Measurements from ENCODE around the gene GSTCD.

DNA sequence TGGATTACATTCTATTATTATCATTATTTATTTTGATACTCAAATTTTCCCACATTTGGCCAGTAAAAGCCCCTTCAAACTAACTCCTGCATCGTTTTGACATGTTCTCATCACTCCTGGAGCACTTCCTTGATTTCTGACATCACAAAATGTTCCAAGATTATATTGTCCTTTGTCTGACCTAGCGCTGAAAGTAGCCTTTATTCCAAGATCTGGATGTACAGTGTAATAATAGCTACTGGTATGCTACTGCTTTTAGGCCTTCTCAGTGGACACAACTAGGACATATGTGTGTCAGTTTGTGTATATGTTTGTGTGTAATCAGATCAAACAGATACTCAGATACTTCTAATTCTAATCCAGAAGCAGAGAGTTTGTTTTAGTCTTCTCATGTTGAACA lies 76.2 kb downstream of the GSTCD start:
- TF ChIP-seq, protein P1, sequence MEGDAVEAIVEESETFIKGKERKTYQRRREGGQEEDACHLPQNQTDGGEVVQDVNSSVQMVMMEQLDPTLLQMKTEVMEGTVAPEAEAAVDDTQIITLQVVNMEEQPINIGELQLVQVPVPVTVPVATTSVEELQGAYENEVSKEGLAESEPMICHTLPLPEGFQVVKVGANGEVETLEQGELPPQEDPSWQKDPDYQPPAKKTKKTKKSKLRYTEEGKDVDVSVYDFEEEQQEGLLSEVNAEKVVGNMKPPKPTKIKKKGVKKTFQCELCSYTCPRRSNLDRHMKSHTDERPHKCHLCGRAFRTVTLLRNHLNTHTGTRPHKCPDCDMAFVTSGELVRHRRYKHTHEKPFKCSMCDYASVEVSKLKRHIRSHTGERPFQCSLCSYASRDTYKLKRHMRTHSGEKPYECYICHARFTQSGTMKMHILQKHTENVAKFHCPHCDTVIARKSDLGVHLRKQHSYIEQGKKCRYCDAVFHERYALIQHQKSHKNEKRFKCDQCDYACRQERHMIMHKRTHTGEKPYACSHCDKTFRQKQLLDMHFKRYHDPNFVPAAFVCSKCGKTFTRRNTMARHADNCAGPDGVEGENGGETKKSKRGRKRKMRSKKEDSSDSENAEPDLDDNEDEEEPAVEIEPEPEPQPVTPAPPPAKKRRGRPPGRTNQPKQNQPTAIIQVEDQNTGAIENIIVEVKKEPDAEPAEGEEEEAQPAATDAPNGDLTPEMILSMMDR (IDR thresholded peaks at IDR 0.05) = no peak
- no peak for TF ChIP-seq POLR2A (IDR thresholded peaks at IDR 0.05)
- TF ChIP-seq EP300 (IDR thresholded peaks at IDR 0.05) = no peak
